Upper lobe of left lung (tissue), 6 donors: ENCODE results near the gene SLC17A3. TPM values are rescaled to one million over a fixed set of nuclear protein-coding genes. Genes with fewer than 3 reads are reported as not detected.

Source experiments
- ATAC-seq, 2 donors: fragments of 200-7000 bp; cut with Tn5 transposase; one replicate each; pipeline ENCODE4 v1.9.1; 2022; ENCODE audit warnings: mild to moderate bottlenecking in 2 of 2, moderate library complexity in 2 of 2; ENCODE audit not compliant: low FRiP score in 2 of 2
- DNase-seq, 2 donors: peaks; one replicate each; pipeline ENCODE4 v3.0.0-alpha.2; 2019 to 2020
- H3K27ac ChIP-seq, 4 donors: fragments of 200-600 bp; sonication (generic); one replicate each; pipeline ENCODE4 v1.5.1; 2016 to 2019
- H3K27me3 ChIP-seq, 4 donors: fragments of 200-600 bp; sonication (generic); one replicate each; pipeline ENCODE4 v1.5.1; 2017 to 2019
- H3K36me3 ChIP-seq, 4 donors: fragments of 200-600 bp; sonication (generic); one replicate each; pipeline ENCODE4 v1.5.1; 2016 to 2019
- H3K4me1 ChIP-seq, 4 donors: fragments of 200-600 bp; sonication (generic); one replicate each; pipeline ENCODE4 v1.5.1; 2018 to 2019
- H3K4me3 ChIP-seq, 4 donors: fragments of 200-600 bp; sonication (generic); one replicate each; pipeline ENCODE4 v1.5.1; 2017 to 2019; ENCODE audit warnings: mild to moderate bottlenecking in 2 of 4, moderate library complexity in 1 of 4
- H3K9me3 ChIP-seq, 4 donors: fragments of 200-600 bp; sonication (generic); one replicate each; pipeline ENCODE4 v1.5.1; 2018 to 2019
- CTCF ChIP-seq, 6 experiments: fragments of 450-650 bp in 4 of 6; fragments of 200-600 bp in 2 of 6; sonication (generic) in 2 of 6; IDR thresholded peaks; one replicate each; pipeline ENCODE4 v1.5.1; 2016 to 2019; ENCODE audit warnings: antibody characterized with exemption in 6 of 6
- EP300 ChIP-seq, 4 donors: sonication (generic); formaldehyde crosslinking; IDR thresholded peaks; one replicate each; pipeline ENCODE4 v1.5.1; 2017; ENCODE audit warnings: antibody characterized with exemption in 4 of 4, control low read depth in 2 of 4
- POLR2A ChIP-seq, 4 donors: fragments of 450-650 bp; IDR thresholded peaks; one replicate each; pipeline ENCODE4 v1.5.1; 2016 to 2017; ENCODE audit warnings: antibody characterized with exemption in 4 of 4, mild to moderate bottlenecking in 2 of 4
- POLR2AphosphoS5 ChIP-seq, 2 donors: sonication (generic); formaldehyde crosslinking; IDR thresholded peaks; one replicate each; pipeline ENCODE4 v1.5.1; 2017; ENCODE audit warnings: antibody characterized with exemption in 2 of 2
- WGBS, 2 donors: methylation state at CpG; one replicate each; pipeline ENCODE4 v1.1.5; 2017 to 2018; 5-methylcytosine and 5-hydroxymethylcytosine counted together
- total RNA-seq, 6 donors: library from RNA; depleted of rRNA in 4 of 6; stranded (reverse); fragments of >200 nt in 4 of 6; gene quantifications; one replicate each; pipeline versions ENCODE4 v1.1.0 to v1.2.1, GENCODE V29; 2016 to 2021
- donor health status: DM: no; HTN: no; CAD: no; lungs with moderate emphysema.
- donor health status: DM: no; HTN: yes; CAD: no; lungs with severe emphysema.

Gene SLC17A3
- under 1 TPM in 1 of 6 donors, not detected in 5; 0.40 TPM for total RNA-seq

- no peaks in the 10 kb centered on the region for H3K27me3 ChIP-seq
- H3K4me3 ChIP-seq = no peak within 1 kb of the TSS
- no peaks in the 10 kb centered on the region for H3K9me3 ChIP-seq
- DNase-seq = no peak
- no peak for TF ChIP-seq POLR2AphosphoS5 (IDR thresholded peaks at IDR 0.05)
- no peak for TF ChIP-seq POLR2A (IDR thresholded peaks at IDR 0.05)
- TF ChIP-seq EP300 (IDR thresholded peaks at IDR 0.05) = no peak
- TF ChIP-seq CTCF (IDR thresholded peaks at IDR 0.05) = no peak
- ATAC-seq = no peak
- H3K27ac ChIP-seq = no peak within 1 kb of the TSS
- H3K36me3 ChIP-seq = no peaks in the 10 kb centered on the region
- H3K4me1 ChIP-seq = no peaks in the 10 kb centered on the region
- WGBS, 2 donors = 76 to 84% methylated on average over 3 of the region's 3 CpGs
Observed at GRCh38 chr6:25874118-25874517, at the start of gene SLC17A3. TSS of gene SLC17A3 (minus strand) at chr6:25874243. CDS start at chr6:25868387, 5,856 bp downstream.

GRCh38 chr6:25922301-25922700 lies 48.3 kb upstream of the SLC17A3 start:
- WGBS, 2 donors = 80% methylated on average over 2 of the region's 2 CpGs

GRCh38 chr6:25921525-25922203 lies 47.6 kb upstream of the SLC17A3 start:
- Histone ChIP-seq H3K4me1 (no peaks in the 10 kb centered on the region), H3K9me3 (no peaks in the 10 kb centered on the region), H3K27me3 (no peaks in the 10 kb centered on the region), H3K36me3 (no peaks in the 10 kb centered on the region), H3K27ac (no peak overlapping the region), H3K4me3 (no peak overlapping the region)
- ATAC-seq (no peak), DNase-seq (no peak)
- TF ChIP-seq POLR2AphosphoS5 (IDR thresholded peaks at IDR 0.05) (no peak), EP300 (IDR thresholded peaks at IDR 0.05) (no peak), POLR2A (IDR thresholded peaks at IDR 0.05) (no peak), CTCF (IDR thresholded peaks at IDR 0.05) (no peak)

More at GRCh38 chr6:25922301-25922700, 48.3 kb upstream of the SLC17A3 start:
- no peaks in the 10 kb centered on the region for H3K4me1 ChIP-seq
- ATAC-seq = peak in 1 of 2 donors; percentile 35
- no peak overlapping the region for H3K27ac ChIP-seq
- no peak for DNase-seq
- no peaks in the 10 kb centered on the region for H3K36me3 ChIP-seq
- no peak for TF ChIP-seq POLR2A (IDR thresholded peaks at IDR 0.05)
- no peak for TF ChIP-seq CTCF (IDR thresholded peaks at IDR 0.05)
- no peak for TF ChIP-seq POLR2AphosphoS5 (IDR thresholded peaks at IDR 0.05)
- TF ChIP-seq EP300 (IDR thresholded peaks at IDR 0.05) = no peak
- H3K27me3 ChIP-seq = no peaks in the 10 kb centered on the region
- H3K9me3 ChIP-seq = no peaks in the 10 kb centered on the region
- no peak overlapping the region for H3K4me3 ChIP-seq

GRCh38 chr6:25919657-25920056 lies 45.6 kb upstream of the SLC17A3 start:
- ATAC-seq (no peak), DNase-seq (no peak)
- H3K4me3 ChIP-seq = no peak overlapping the region
- no peaks in the 10 kb centered on the region for H3K9me3 ChIP-seq
- TF ChIP-seq POLR2A (IDR thresholded peaks at IDR 0.05) (no peak), CTCF (IDR thresholded peaks at IDR 0.05) (no peak), POLR2AphosphoS5 (IDR thresholded peaks at IDR 0.05) (no peak), EP300 (IDR thresholded peaks at IDR 0.05) (no peak)
- WGBS, 2 donors = 83 to 96% methylated on average over 4 to 5 of the region's 5 CpGs
- H3K4me1 ChIP-seq = no peaks in the 10 kb centered on the region
- H3K36me3 ChIP-seq = no peaks in the 10 kb centered on the region
- no peaks in the 10 kb centered on the region for H3K27me3 ChIP-seq
- H3K27ac ChIP-seq = no peak overlapping the region
